Myocyte (in vitro differentiated cells): Measurements from ENCODE around the gene FES. TPM values are rescaled to one million over a fixed set of nuclear protein-coding genes. Genes with fewer than 3 reads are reported as not detected.
"Not testable (repeated sequence)": the region's sequence is repeated elsewhere in the genome, so short reads cannot be mapped to it uniquely, and the experiment has no call there.

Experiments used
- DNase-seq: peaks from one replicate; pipeline ENCODE4 v3.0.0-alpha.2; 2012; ENCODE audit warnings: low read depth
- total RNA-seq: library from RNA; depleted of rRNA; stranded (reverse); fragments of >200 nt; gene quantifications from 2 replicates; pipeline ENCODE4 v1.2.3, GENCODE V29; 2014

The FES gene
- total RNA-seq, 1 donor from 2014 or later: 0.43 TPM

GRCh38 chr15:90907838-90908507 is 23.7 kb downstream of the FES start:
- no peak for DNase-seq

GRCh38 chr15:90909449-90909848 is 25.1 kb downstream of the FES start:
- not testable (repeated sequence) for DNase-seq

DNA sequence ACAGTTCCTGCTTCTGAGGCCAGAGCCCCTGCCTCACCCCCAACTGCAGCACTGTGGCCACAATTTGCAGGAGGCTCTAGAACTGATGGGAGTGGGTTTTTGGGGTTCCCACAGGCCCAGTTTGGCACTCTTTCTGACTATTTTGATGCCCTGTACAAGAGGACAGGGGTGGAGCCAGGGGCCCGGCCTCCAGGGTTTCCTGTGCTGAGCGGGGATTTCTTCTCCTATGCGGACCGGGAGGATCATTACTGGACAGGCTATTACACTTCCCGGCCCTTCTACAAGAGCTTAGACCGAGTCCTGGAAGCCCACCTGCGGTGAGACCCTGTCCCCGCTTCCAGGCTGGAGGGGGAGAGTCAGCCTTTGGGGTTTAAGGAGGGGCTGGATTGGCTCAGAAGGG is 25.7 kb downstream of the FES start:
- DNase-seq: no peak

GRCh38 chr15:90910441-90911301 is 26.4 kb downstream of the FES start:
- DNase-seq: no peak

- no peak for DNase-seq
These were observed 27.0 kb downstream of the FES start for GRCh38 chr15:90911302-90911623.

DNA sequence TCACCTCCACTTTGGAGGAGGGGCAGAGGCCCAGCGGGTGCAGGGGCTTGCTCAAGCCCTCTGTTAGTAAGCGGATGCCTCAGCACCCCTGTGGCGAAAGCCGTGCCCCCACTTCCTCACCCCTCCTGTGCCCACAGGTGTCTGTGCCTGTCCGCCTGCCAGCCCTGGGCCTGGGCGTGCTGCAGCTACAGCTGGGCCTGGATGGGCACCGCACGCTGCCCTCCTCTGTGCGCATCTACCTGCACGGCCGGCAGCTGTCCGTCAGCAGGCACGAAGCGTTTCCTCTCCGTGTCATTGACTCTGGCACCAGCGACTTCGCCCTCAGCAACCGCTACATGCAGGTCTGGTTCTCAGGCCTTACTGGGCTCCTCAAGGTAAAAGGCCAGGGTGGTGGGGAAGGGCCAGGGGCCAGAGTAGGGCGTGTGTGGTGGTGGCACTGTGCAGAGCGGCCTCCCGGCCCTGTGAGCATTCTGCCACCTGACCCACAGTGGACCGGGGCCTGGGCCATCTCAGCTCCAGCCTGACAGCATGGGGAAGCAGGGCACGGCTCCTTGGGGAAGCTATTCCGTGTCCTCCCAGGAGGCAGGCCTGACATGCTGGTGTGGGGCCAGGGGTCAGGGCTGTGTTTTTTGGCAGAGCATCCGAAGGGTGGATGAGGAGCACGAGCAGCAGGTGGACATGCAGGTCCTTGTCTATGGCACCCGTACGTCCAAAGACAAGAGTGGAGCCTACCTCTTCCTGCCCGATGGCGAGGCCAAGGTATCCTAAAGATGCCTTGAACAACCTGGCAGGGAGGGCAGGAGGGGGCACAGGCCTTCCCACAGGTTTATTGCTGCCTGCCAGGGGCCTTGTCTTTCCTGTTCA is 27.8 kb downstream of the FES start:
- no peak for DNase-seq

- DNase-seq: no peak
These were observed 28.4 kb downstream of the FES start for GRCh38 chr15:90912770-90913075.

GRCh38 chr15:90913398-90913944 is 29.2 kb downstream of the FES start:
- DNase-seq: no peak

- no peak for DNase-seq
These were observed 30.2 kb downstream of the FES start for GRCh38 chr15:90914305-90915080.

GRCh38 chr15:90915216-90915807 is 31.0 kb downstream of the FES start:
- DNase-seq: peak; percentile 89

- DNase-seq: peak; percentile 55
These were observed 31.6 kb downstream of the FES start for GRCh38 chr15:90915808-90916440.

DNA sequence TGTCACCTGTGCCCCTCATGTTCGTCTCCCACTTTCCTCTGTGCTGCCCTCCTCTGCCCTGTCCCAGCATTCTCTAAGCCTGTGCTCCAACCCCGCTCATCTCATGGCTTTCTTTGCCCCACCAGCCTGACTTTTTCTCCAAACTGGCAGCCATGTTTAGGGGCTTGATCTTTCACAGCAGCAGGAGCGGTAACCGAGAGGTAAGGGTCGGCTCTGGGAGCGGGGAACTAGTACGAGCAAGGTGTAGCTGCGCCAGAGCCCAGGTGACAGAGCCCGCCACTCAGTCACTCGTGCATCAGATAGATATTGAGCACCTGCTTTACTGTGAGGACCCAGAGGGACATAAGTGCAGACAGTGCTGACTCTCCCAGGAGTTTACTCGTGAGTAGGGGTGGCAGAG is 32.2 kb downstream of the FES start:
- no peak for DNase-seq

- DNase-seq: no peak
These were observed 33.3 kb downstream of the FES start for GRCh38 chr15:90917569-90917968.

DNA sequence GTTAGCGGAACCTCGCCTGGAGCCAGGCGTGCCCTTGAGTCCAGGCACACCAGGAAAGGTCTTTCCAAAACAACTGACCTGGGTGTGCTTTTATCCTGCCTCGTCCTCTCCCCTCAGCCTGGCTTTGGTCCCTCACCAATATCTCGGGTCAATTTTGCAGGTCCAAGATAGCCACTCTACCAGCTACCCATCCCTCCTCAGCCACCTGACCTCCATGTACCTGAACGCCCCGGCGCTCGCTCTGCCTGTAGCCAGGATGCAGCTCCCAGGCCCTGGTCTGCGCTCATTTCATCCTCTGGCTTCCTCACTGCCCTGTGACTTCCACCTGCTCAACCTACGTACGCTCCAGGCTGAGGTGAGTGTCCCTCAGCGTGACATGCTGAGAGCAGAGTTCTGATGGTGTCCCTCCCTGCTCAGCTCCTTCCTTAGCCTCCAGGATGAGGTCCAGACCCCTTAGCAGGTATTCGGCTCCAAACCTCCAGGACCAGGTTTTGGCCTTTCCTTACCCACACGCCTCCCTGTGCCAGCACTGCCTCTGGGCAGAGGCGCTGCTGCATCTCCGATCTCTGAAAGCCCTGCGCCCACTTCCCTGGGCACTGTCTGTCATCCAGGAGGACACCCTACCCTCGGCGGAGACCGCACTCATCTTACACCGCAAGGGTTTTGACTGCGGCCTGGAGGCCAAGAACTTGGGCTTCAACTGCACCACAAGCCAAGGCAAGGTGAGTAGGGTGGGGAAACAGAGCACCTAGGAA is 33.9 kb downstream of the FES start:
- DNase-seq: no peak

DNA sequence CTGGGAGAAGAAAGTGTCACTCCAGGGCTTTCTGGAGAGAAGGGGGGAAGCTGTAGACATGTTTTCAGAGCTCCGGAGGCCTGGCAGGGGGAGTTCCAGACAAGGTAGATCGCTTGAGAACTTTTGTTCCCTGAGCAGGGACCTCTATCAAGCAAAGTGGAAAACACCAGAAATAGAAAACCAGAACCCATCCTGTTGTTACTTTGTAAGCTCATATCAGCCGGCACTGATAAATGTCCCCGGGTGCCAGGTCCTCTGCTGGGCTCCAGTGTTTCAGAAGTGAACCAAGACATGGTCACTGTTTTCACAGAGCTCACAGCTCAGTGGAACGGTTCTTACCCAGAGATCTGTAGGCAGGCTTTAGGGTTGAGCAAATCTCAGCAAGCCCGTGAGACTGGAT is 34.5 kb downstream of the FES start:
- no peak for DNase-seq

- DNase-seq: no peak
These were observed 37.6 kb downstream of the FES start for GRCh38 chr15:90921887-90922286.

DNA sequence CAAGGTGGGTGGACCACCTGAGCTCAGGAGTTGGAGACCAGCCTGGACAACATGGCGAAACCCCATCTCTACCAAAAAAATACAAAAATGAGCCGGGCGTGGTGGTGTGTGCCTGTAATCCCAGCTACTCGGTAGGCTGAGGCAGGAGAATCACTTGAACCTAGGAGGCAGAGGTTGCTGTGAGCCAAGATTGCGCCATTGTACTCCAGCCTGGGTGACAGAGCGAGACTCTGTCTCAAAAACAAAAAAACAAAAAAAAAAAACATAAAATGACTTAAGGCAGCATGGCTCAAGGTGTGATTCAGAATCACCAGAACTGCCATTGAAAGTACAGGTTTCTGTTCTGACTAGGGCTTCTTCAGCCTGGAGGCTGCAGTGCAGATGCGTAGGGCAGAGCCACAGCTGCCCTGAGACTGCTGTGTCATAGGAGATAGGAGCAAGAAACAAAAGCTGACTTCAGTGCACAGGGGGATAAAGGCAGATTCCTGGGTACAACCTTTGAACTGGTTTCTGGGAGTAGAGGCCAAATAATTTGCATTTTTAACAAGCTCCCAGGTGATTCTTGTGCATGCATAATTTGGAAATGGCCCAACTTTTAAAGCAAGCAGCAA is 38.5 kb downstream of the FES start:
- DNase-seq: not testable (repeated sequence)

DNA sequence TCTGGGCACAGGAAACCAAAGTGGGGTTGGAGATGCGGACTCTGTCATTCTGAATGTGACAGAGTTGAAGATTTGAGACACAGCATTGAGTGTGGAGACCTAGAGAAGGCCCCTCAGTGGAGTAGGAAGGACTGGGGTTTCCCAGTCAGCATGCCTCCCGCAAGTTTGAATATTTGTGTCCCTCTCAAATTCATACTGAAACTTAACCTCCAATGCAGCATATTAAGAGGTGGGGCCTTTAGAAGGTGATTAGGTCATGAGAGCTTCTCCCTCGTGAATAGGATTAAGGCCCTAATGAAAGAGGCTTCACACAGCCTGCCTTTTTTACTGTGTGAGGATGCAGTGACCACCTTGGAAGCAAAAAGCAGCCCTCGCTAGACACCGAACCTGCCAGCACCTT is 40.1 kb downstream of the FES start:
- no peak for DNase-seq

DNA sequence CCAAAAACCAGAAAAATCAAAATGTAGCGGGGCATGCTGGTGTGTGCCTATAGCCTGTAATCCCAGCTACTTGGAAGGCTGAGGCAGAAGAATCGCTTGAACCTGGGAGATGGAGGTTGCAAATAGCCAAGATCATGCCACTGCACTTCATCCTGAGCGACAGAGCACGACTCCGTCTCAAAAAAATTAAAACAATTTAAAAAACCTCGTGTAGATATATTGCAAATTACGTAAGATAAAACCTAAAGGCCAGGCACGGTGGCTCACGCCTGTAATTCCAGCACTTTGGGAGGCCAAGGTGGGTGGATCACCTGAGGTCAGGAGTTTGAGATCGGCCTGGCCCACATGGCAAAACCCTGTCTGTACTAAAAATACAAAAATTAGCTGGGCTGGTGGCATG is 42.5 kb downstream of the FES start:
- not testable (repeated sequence) for DNase-seq
